ENCODE data around the gene CDKN1A.

DNA sequence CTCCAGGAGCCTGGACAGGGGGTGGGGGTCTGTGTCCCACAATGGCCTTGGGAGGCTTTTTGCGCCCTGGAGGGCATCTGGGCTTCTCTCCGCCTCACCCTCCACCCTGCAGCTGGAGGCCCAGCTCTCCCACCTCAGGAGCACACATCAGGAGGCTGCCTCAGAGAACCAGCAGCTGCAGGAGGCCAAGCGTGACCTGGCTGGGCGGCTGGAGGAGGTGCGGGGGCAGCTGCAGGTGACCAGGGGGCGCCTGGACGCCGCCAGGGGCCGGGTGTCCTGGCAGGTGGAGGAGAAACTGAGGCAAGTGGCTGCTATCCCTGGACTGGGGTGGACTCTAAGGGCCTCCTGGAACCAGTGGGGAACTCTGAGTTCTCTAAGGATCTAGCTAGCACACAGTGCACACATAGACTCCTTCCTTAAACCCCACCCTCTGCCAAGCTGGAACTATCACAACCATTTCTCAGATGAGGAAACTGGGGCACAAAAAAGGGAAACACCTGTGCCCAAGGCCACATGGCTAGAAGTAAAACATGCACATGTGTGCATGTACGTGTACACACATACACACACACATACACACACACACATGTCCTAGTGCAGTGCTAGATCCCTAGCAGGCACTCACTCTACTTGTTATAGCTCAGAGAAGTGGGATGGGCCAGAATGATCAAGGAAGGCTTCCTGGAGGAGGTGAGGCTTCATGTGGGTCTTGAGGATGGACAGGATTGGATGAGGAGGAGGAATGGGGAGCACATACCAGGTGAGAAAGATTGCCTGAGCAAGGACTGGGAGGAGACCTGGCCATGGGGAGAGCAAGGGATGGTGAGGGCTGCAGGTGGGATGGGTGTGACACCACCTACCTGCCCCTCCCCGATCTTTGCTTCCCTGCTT is 42.0 kb downstream of the CDKN1A start:
- TF ChIP-seq, protein P1, sequence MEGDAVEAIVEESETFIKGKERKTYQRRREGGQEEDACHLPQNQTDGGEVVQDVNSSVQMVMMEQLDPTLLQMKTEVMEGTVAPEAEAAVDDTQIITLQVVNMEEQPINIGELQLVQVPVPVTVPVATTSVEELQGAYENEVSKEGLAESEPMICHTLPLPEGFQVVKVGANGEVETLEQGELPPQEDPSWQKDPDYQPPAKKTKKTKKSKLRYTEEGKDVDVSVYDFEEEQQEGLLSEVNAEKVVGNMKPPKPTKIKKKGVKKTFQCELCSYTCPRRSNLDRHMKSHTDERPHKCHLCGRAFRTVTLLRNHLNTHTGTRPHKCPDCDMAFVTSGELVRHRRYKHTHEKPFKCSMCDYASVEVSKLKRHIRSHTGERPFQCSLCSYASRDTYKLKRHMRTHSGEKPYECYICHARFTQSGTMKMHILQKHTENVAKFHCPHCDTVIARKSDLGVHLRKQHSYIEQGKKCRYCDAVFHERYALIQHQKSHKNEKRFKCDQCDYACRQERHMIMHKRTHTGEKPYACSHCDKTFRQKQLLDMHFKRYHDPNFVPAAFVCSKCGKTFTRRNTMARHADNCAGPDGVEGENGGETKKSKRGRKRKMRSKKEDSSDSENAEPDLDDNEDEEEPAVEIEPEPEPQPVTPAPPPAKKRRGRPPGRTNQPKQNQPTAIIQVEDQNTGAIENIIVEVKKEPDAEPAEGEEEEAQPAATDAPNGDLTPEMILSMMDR (IDR thresholded peaks at IDR 0.05) = no peak
- no peak for TF ChIP-seq POLR2A (IDR thresholded peaks at IDR 0.05)

All from uterus (tissue), 2 donors.